Measurements from ENCODE around the gene NCOA1. TPM values are rescaled to one million over a fixed set of nuclear protein-coding genes. Genes with fewer than 3 reads are reported as not detected.

NCOA1 gene
- total RNA-seq, 5 donors from 2014 or later (not counting 1 experiment from before 2014, with no cell fraction given) = 34.7 to 55.5 (median 37.6) TPM

DNA sequence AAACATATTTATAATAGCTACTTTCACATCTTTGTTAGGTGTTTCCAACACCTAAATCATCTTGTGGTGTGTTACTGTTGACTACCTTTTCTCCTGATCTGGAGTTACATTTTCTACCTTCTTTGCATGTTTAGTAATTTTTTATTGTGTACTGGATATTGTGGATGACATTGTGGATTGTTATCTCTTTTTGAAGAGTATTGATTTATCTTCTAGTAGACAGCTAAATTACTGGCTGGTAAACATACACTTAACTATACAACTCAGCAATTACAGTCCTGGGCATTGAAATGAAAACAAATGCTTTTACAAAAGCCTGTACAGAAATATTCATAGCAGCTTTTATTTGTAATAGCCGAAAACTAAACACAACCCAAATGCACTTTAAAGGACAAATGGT is 151.3 kb downstream of the NCOA1 start:
- no peaks in the 10 kb centered on the region for H3K9me3 ChIP-seq
- Mint-ChIP-seq H3K9me3 (peaks cover 0 to 2% (median 0%) of the 10 kb centered on the region in 3 donors), H3K4me1 (peaks cover 16 to 31% (median 22%) of the 10 kb centered on the region in 3 donors), H3K4me3 (no peak overlapping the region), H3K27me3 (no peaks in the 10 kb centered on the region), H3K36me3 (peaks cover 14% of the 10 kb centered on the region), H3K27ac (no peak overlapping the region)
- H3K4me1 ChIP-seq (ENCODE audit: control insufficient read depth in 1 of 2, extremely low read depth in 1 of 2, insufficient read depth in 2 of 2, low read length in 2 of 2) = no peaks in the 10 kb centered on the region
- POLR2A ChIA-PET = interaction anchor here in 1 of 2 donors (0.6 kb wide), 1 partner anchor 167 kb away, joined by 3 read pairs; no protein-coding TSS in a partner anchor
- ATAC-seq (replicated peaks in 1 of 4) = no peak
- DNase-seq = no peak
- H3K27me3 ChIP-seq (replicated peaks in 1 of 2; ENCODE audit: control insufficient read depth in 2 of 2, extremely low read depth in 1 of 2, insufficient read depth in 2 of 2, low read length in 1 of 2) = no peaks in the 10 kb centered on the region
- CTCF ChIA-PET = no interaction called here
- no CpG with 5 or more reads among the region's 1 CpG for WGBS (ENCODE audit: insufficient coverage)
- H3K4me3 ChIP-seq (ENCODE audit: control insufficient read depth in 1 of 2, extremely low read depth in 1 of 2, low read length in 1 of 2) = no peak overlapping the region
- no peak overlapping the region for H3K27ac ChIP-seq (ENCODE audit: low read length)
- peaks cover 0 to 6% of the 10 kb centered on the region in 2 donors for H3K36me3 ChIP-seq (ENCODE audit: control insufficient read depth in 2 of 2, extremely low read depth in 1 of 2, insufficient read depth in 1 of 2, low read length in 1 of 2)

DNA sequence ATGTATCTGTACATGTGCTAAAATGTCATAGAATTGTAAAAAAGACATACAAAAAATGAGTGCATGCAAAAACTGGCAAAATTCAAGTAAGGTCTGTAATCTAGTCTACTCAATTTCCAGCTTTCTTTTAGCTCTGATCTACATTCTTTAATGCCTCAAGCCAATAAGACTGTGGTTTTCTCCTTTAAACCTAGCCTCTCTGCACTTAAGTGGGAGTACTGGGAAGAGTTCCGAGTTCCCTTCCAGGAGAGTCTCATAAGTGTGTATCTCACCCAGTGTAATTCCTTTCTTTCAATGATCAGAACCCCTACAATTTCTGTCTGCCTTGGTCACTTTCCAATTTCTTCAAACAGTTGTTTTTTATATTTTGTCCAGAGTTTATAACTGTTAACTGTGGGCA is 152.0 kb downstream of the NCOA1 start:
- ChIA-PET POLR2A (no interaction called here), CTCF (no interaction called here)
- Mint-ChIP-seq H3K9me3 (no peaks in the 10 kb centered on the region), H3K27me3 (no peaks in the 10 kb centered on the region), H3K4me3 (no peak overlapping the region), H3K4me1 (peaks cover 16 to 29% (median 22%) of the 10 kb centered on the region in 3 donors), H3K36me3 (peaks cover 13% of the 10 kb centered on the region), H3K27ac (no peak overlapping the region)
- H3K27me3 ChIP-seq (replicated peaks in 1 of 2; ENCODE audit: control insufficient read depth in 2 of 2, extremely low read depth in 1 of 2, insufficient read depth in 2 of 2, low read length in 1 of 2) = no peaks in the 10 kb centered on the region
- no CpG with 5 or more reads among the region's 1 CpG for WGBS (ENCODE audit: insufficient coverage)
- no peaks in the 10 kb centered on the region for H3K9me3 ChIP-seq
- DNase-seq (no peak), ATAC-seq (replicated peaks in 1 of 4) (no peak)
- H3K27ac ChIP-seq (ENCODE audit: low read length) = no peak overlapping the region
- no peaks in the 10 kb centered on the region for H3K4me1 ChIP-seq (ENCODE audit: control insufficient read depth in 1 of 2, extremely low read depth in 1 of 2, insufficient read depth in 2 of 2, low read length in 2 of 2)
- H3K4me3 ChIP-seq (ENCODE audit: control insufficient read depth in 1 of 2, extremely low read depth in 1 of 2, low read length in 1 of 2) = no peak overlapping the region
- peaks cover 0 to 6% of the 10 kb centered on the region in 2 donors for H3K36me3 ChIP-seq (ENCODE audit: control insufficient read depth in 2 of 2, extremely low read depth in 1 of 2, insufficient read depth in 1 of 2, low read length in 1 of 2)

DNA sequence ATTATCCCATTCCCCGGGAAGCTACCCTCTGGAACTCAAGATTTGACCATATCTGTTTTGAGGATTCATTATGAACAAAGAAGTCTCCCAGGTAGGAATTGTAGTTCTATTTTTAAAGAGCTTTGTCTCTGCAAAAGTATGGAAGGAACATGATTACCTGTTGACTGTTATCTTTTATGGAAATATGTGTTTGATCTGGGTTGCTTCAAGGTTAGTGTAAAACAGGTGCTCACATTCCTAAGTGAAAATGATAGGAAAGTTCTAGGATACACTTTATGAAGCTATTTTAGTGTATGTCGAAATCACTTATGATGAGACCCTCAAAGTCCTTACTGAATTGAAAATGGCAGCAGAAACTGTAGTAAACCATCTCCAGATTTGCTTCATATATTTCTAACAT is 153.0 kb downstream of the NCOA1 start:
- ATAC-seq (replicated peaks in 1 of 4) = no peak
- CTCF ChIA-PET = no interaction called here
- DNase-seq = no peak
- no peak overlapping the region for H3K4me3 Mint-ChIP-seq
- Histone ChIP-seq H3K9me3 (no peaks in the 10 kb centered on the region), H3K27me3 (replicated peaks in 1 of 2; ENCODE audit: control insufficient read depth in 2 of 2, extremely low read depth in 1 of 2, insufficient read depth in 2 of 2, low read length in 1 of 2) (no peaks in the 10 kb centered on the region), H3K4me1 (ENCODE audit: control insufficient read depth in 1 of 2, extremely low read depth in 1 of 2, insufficient read depth in 2 of 2, low read length in 2 of 2) (no peaks in the 10 kb centered on the region), H3K27ac (ENCODE audit: low read length) (no peak overlapping the region), H3K4me3 (ENCODE audit: control insufficient read depth in 1 of 2, extremely low read depth in 1 of 2, low read length in 1 of 2) (no peak overlapping the region), H3K36me3 (ENCODE audit: control insufficient read depth in 2 of 2, extremely low read depth in 1 of 2, insufficient read depth in 1 of 2, low read length in 1 of 2) (peaks cover 0 to 6% of the 10 kb centered on the region in 2 donors)
- H3K27me3 Mint-ChIP-seq = no peaks in the 10 kb centered on the region
- no CpG with 5 or more reads among the region's 2 CpGs for WGBS (ENCODE audit: insufficient coverage)
- H3K9me3 Mint-ChIP-seq = no peaks in the 10 kb centered on the region
- peaks cover 9 to 21% (median 15%) of the 10 kb centered on the region in 3 donors for H3K4me1 Mint-ChIP-seq
- POLR2A ChIA-PET = no interaction called here
- H3K36me3 Mint-ChIP-seq = peaks cover 9% of the 10 kb centered on the region
- H3K27ac Mint-ChIP-seq = no peak overlapping the region

DNA sequence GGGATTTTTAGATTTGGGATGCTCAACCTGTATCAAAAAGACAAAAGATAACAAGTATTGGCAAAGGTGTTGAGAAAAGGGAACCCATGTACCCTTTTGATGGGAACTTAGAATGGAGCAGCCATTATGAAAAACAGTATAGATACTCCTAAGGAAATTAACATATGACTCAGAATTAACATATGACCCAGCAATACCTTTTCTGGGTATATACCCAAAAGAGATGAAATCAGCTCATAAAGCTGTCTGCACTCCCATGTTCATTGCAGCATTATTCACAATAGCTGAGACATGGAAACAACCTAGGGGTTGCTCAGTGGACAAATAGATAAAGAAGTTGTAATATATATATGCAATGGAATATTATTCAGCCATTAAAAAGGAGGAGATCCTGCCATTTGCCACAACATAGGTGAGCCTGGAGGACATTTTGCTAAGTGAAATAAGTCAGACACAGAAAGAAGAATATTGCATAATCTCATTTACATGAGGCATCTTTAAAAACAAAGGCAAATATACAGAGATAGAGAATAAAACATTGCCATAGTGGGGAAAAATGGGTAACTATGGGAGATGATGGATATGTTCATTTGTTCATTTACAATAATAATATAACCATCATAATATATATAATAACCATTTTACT is 160.1 kb downstream of the NCOA1 start:
- H3K27ac ChIP-seq (ENCODE audit: low read length) = no peak overlapping the region
- Mint-ChIP-seq H3K4me1 (peaks cover 10 to 19% (median 11%) of the 10 kb centered on the region in 3 donors), H3K4me3 (no peak overlapping the region), H3K36me3 (peaks cover 17% of the 10 kb centered on the region), H3K9me3 (no peaks in the 10 kb centered on the region), H3K27me3 (no peaks in the 10 kb centered on the region), H3K27ac (no peak overlapping the region)
- ATAC-seq (replicated peaks in 1 of 4) = no peak
- ChIA-PET CTCF (no interaction called here), POLR2A (no interaction called here)
- DNase-seq = no peak
- H3K4me3 ChIP-seq (ENCODE audit: control insufficient read depth in 1 of 2, extremely low read depth in 1 of 2, low read length in 1 of 2) = no peak overlapping the region
- no peaks in the 10 kb centered on the region for H3K36me3 ChIP-seq (ENCODE audit: control insufficient read depth in 2 of 2, extremely low read depth in 1 of 2, insufficient read depth in 1 of 2, low read length in 1 of 2)
- no peaks in the 10 kb centered on the region for H3K9me3 ChIP-seq
- no peaks in the 10 kb centered on the region for H3K27me3 ChIP-seq (replicated peaks in 1 of 2; ENCODE audit: control insufficient read depth in 2 of 2, extremely low read depth in 1 of 2, insufficient read depth in 2 of 2, low read length in 1 of 2)
- H3K4me1 ChIP-seq (ENCODE audit: control insufficient read depth in 1 of 2, extremely low read depth in 1 of 2, insufficient read depth in 2 of 2, low read length in 2 of 2) = no peaks in the 10 kb centered on the region

DNA sequence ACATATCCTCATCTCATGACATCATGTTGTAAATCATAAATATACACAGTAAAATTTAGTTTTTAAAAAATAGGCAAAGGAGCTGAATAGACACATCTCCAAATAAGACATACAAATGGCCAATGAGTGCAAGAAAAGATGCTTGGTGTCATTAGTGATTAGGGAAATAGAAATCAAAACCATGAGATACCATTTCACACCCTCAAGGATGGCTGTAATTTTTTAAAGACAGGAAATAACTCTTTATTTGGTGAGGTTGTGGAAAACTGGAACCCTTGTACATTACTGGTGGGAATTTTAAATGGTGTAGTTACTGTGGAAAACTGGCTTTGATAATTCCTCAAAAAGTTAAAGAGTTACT is 160.6 kb downstream of the NCOA1 start:
- Histone ChIP-seq H3K36me3 (ENCODE audit: control insufficient read depth in 2 of 2, extremely low read depth in 1 of 2, insufficient read depth in 1 of 2, low read length in 1 of 2) (no peaks in the 10 kb centered on the region), H3K9me3 (no peaks in the 10 kb centered on the region), H3K4me3 (ENCODE audit: control insufficient read depth in 1 of 2, extremely low read depth in 1 of 2, low read length in 1 of 2) (no peak overlapping the region), H3K4me1 (ENCODE audit: control insufficient read depth in 1 of 2, extremely low read depth in 1 of 2, insufficient read depth in 2 of 2, low read length in 2 of 2) (no peaks in the 10 kb centered on the region), H3K27me3 (replicated peaks in 1 of 2; ENCODE audit: control insufficient read depth in 2 of 2, extremely low read depth in 1 of 2, insufficient read depth in 2 of 2, low read length in 1 of 2) (no peaks in the 10 kb centered on the region), H3K27ac (ENCODE audit: low read length) (no peak overlapping the region)
- ATAC-seq (replicated peaks in 1 of 4) (no peak), DNase-seq (no peak)
- ChIA-PET POLR2A (no interaction called here), CTCF (no interaction called here)
- no peaks in the 10 kb centered on the region for H3K9me3 Mint-ChIP-seq
- no peak overlapping the region for H3K27ac Mint-ChIP-seq
- H3K36me3 Mint-ChIP-seq = peaks cover 15% of the 10 kb centered on the region
- H3K4me3 Mint-ChIP-seq = no peak overlapping the region
- peaks cover 10 to 20% (median 11%) of the 10 kb centered on the region in 3 donors for H3K4me1 Mint-ChIP-seq
- H3K27me3 Mint-ChIP-seq = no peaks in the 10 kb centered on the region

DNA sequence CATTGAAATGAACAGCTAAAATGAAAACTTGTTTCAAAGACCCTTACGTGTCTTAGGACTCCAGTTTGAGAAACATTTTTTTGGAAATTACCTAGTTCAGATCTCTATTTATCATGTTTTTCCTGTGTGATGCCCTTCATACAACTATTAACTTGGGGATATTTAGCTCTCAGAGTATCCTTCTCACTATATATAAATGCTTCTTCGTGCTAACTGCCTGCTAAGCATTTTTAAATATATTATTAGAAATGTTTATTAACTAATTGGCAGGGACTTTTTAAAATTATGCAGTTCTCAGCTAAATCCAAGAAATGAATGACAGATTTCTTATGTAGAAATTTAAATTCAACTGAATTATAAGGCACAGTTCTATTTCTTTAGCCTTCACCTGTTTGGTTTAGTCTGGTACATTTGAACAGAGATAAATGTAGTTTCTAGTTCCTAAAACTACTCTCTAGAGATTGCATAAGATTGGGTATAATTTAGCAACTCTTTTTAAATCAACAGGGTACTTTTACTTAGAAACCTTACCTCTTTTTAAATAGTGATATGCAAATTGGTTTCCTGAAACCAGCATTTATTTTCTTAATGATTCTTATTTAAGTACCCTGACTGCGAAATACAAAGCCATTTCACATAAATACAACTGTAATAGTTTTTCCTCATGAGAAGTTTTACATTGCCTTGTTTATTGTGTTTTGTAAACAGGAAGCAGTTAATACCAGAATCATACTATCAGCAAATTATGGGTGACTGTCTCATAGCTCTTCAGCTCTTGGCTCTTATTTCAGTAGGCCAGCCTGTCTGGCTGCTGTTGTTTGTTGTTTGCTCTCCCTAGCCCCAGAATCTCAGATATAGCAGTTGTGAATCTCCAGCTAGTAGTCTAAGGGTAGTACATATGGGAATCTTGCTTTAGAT is 161.5 kb downstream of the NCOA1 start:
- no peak for ATAC-seq (replicated peaks in 1 of 4)
- H3K36me3 ChIP-seq (ENCODE audit: control insufficient read depth in 2 of 2, extremely low read depth in 1 of 2, insufficient read depth in 1 of 2, low read length in 1 of 2) = no peaks in the 10 kb centered on the region
- WGBS (ENCODE audit: insufficient coverage) = no CpG with 5 or more reads among the region's 3 CpGs
- H3K4me1 ChIP-seq (ENCODE audit: control insufficient read depth in 1 of 2, extremely low read depth in 1 of 2, insufficient read depth in 2 of 2, low read length in 2 of 2) = no peaks in the 10 kb centered on the region
- DNase-seq = no peak
- H3K27me3 Mint-ChIP-seq = no peaks in the 10 kb centered on the region
- H3K4me3 Mint-ChIP-seq = no peak overlapping the region
- no peak overlapping the region for H3K4me3 ChIP-seq (ENCODE audit: control insufficient read depth in 1 of 2, extremely low read depth in 1 of 2, low read length in 1 of 2)
- POLR2A ChIA-PET = interaction anchor here in 1 of 2 donors (0.6 kb wide), 1 partner anchor 145 kb away, joined by 3 read pairs; no protein-coding TSS in a partner anchor
- peak overlapping the region in 1 of 2 donors; percentile 4 for H3K27ac Mint-ChIP-seq
- CTCF ChIA-PET = no interaction called here
- no peaks in the 10 kb centered on the region for H3K27me3 ChIP-seq (replicated peaks in 1 of 2; ENCODE audit: control insufficient read depth in 2 of 2, extremely low read depth in 1 of 2, insufficient read depth in 2 of 2, low read length in 1 of 2)
- peaks cover 10 to 20% (median 11%) of the 10 kb centered on the region in 3 donors for H3K4me1 Mint-ChIP-seq
- no peaks in the 10 kb centered on the region for H3K9me3 ChIP-seq
- peaks cover 17% of the 10 kb centered on the region for H3K36me3 Mint-ChIP-seq
- no peaks in the 10 kb centered on the region for H3K9me3 Mint-ChIP-seq
- H3K27ac ChIP-seq (ENCODE audit: low read length) = no peak overlapping the region
